NOMO-1 treated with dmso at 0.1 percent for 144 hours (cell line): Measurements from ENCODE around the gene OR51D1.

Experiments used
- DNase-seq: peaks from one replicate; lab custom pipeline; 2025; ENCODE audit not compliant: unreplicated experiment; lab: John Stamatoyannopoulos, UW

Gene OR51D1

GRCh38 chr11:4644233-4644632, 7.0 kb downstream of the OR51D1 start:
- no peak for DNase-seq

GRCh38 chr11:4645974-4646373, 8.7 kb downstream of the OR51D1 start:
- DNase-seq = no peak

GRCh38 chr11:4647766-4648165, 10.5 kb downstream of the OR51D1 start:
- DNase-seq = no peak

- no peak for DNase-seq
Measured at GRCh38 chr11:4654635-4655369, 17.5 kb downstream of the OR51D1 start.

GRCh38 chr11:4658629-4659445, 21.6 kb downstream of the OR51D1 start:
- no peak for DNase-seq

GRCh38 chr11:4662876-4663275, 25.6 kb downstream of the OR51D1 start:
- DNase-seq = no peak

GRCh38 chr11:4664183-4664582, 26.9 kb downstream of the OR51D1 start:
- no peak for DNase-seq

- no peak for DNase-seq
Measured at GRCh38 chr11:4664786-4665185, 27.5 kb downstream of the OR51D1 start.

- no peak for DNase-seq
Measured at GRCh38 chr11:4665424-4665823, 28.1 kb downstream of the OR51D1 start.

- no peak for DNase-seq
Measured at GRCh38 chr11:4671741-4672140, 34.5 kb downstream of the OR51D1 start.

GRCh38 chr11:4672470-4672869, 35.2 kb downstream of the OR51D1 start:
- DNase-seq = no peak

- no peak for DNase-seq
Measured at GRCh38 chr11:4673781-4674180, 36.5 kb downstream of the OR51D1 start.

GRCh38 chr11:4677948-4678347, 40.7 kb downstream of the OR51D1 start:
- no peak for DNase-seq

- DNase-seq = no peak
Measured at GRCh38 chr11:4680341-4680740, 43.1 kb downstream of the OR51D1 start.

GRCh38 chr11:4682623-4683419, 45.5 kb downstream of the OR51D1 start:
- no peak for DNase-seq

- DNase-seq = no peak
Measured at GRCh38 chr11:4684631-4685285, 47.5 kb downstream of the OR51D1 start.
